ENCODE measurements around the gene SEC14L1. TPM values are rescaled to one million over a fixed set of nuclear protein-coding genes. Genes with fewer than 3 reads are reported as not detected.

SEC14L1 gene
- polyA plus RNA-seq, 2 of the 4 experiments (the other 2 are of a cell fraction): 27.5 to 40.4 TPM

DNA sequence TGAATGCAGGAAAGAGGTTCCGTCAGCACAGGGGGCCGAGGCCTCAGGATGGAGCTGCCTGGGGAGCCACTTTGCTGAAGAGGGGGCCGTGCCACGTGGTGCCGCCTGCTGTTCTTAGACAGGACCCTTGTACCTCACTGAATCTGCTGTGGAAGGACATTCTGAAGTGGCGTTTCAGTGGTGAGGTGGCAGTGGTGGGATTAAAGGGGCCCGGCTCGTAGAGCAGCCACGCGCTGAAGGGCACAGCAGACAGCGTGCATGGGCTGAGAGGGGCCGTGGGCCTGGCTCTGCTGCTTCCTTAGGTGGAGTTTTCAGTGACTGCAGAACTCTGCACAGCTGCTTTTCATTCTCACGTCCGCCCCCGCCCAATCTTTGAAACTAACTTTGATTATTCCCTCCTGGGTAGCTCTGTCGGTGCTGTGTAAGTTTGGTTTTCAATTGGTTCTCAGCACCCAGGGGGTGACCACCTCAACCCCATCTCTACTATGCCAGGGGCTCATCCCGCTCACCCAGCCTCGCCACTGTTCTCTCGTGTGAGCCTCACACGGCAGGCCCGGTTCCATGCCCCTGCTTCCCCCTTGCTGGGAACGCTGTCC, 70.3 kb downstream of the SEC14L1 start:
- no peak for FAIRE-seq
- H3K4me2 ChIP-seq: no peak overlapping the region
- no peak for DNase-seq (ENCODE audit: low read depth in 1 of 2, low spot score in 1 of 2)
- WGBS (ENCODE audit: missing lambda C conversion rate): 89% methylated on average over 22 of the region's 22 CpGs
- no peaks in the 10 kb centered on the region for H3K9me3 ChIP-seq
- H3K4me1 ChIP-seq: no peaks in the 10 kb centered on the region
- H3K27ac ChIP-seq: no peak overlapping the region
- no peak overlapping the region for H3K4me3 ChIP-seq
- CTCF ChIA-PET: interaction anchor here (0.7 to 6.5 kb wide), 7 partner anchors 10 to 285 kb away, joined by 3 to 40 read pairs (median 3); no protein-coding TSS in a partner anchor
- ATAC-seq: no peak
- TF ChIP-seq RCOR1 (IDR thresholded peaks at IDR 0.05; ENCODE audit: low read depth, low read length) (no peak), JUN (IDR thresholded peaks at IDR 0.05) (no peak), ELK1 (IDR thresholded peaks at IDR 0.05; ENCODE audit: low read depth, low read length) (no peak), FOXS1 (CRISPR knock-in tag; IDR thresholded peaks at IDR 0.05) (no peak), KDM5A (IDR thresholded peaks at IDR 0.05) (no peak), ZSCAN20 (CRISPR knock-in tag; IDR thresholded peaks at IDR 0.05) (no peak), KDM1A (IDR thresholded peaks at IDR 0.05; ENCODE audit: low read depth) (no peak), POLR2AphosphoS2 (conservative IDR thresholded peaks at IDR 0.05; ENCODE audit: low read length) (no peak)
- TF ChIP-seq, protein P1, sequence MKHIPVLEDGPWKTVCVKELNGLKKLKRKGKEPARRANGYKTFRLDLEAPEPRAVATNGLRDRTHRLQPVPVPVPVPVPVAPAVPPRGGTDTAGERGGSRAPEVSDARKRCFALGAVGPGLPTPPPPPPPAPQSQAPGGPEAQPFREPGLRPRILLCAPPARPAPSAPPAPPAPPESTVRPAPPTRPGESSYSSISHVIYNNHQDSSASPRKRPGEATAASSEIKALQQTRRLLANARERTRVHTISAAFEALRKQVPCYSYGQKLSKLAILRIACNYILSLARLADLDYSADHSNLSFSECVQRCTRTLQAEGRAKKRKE (CRISPR knock-in tag; IDR thresholded peaks at IDR 0.05; ENCODE audit: low read depth): no peak
- POLR2A ChIA-PET: no interaction called here

- ChIA-PET CTCF (interaction anchor here (0.6 to 6.5 kb wide), 8 partner anchors 11 to 284 kb away, joined by 3 to 40 read pairs (median 3); no protein-coding TSS in a partner anchor), POLR2A (no interaction called here)
- FAIRE-seq: no peak
- H3K4me3 ChIP-seq: no peak overlapping the region
- H3K9me3 ChIP-seq: no peaks in the 10 kb centered on the region
- ATAC-seq: no peak
- TF ChIP-seq BHLHE40 (IDR thresholded peaks at IDR 0.05; ENCODE audit: low read depth, low read length) (no peak), FOSL2 (IDR thresholded peaks at IDR 0.05) (no peak), FOSL2 (CRISPR knock-in tag; IDR thresholded peaks at IDR 0.05) (no peak), POLR2A (IDR thresholded peaks at IDR 0.05; ENCODE audit: low read length) (no peak), HOXB5 (CRISPR knock-in tag; IDR thresholded peaks at IDR 0.05) (no peak), HOXA7 (CRISPR knock-in tag; IDR thresholded peaks at IDR 0.05) (no peak), RNF2 (IDR thresholded peaks at IDR 0.05; ENCODE audit: borderline replicate concordance, low read depth) (no peak), USF2 (IDR thresholded peaks at IDR 0.05) (no peak), FOSB (CRISPR knock-in tag; IDR thresholded peaks at IDR 0.05) (no peak), POLR2AphosphoS2 (conservative IDR thresholded peaks at IDR 0.05; ENCODE audit: low read length) (no peak), JUNB (IDR thresholded peaks at IDR 0.05) (no peak), MAZ (IDR thresholded peaks at IDR 0.05; ENCODE audit: borderline replicate concordance, low read depth, low read length) (no peak), HES2 (IDR thresholded peaks at IDR 0.05) (no peak), RAD21 (conservative IDR thresholded peaks at IDR 0.05 in 1 of 2, IDR thresholded peaks at IDR 0.05 in 1 of 2) (no peak), PHF8 (IDR thresholded peaks at IDR 0.05; ENCODE audit: borderline replicate concordance, low read depth) (no peak), NFE2L2 (conservative IDR thresholded peaks at IDR 0.05; ENCODE audit: low read length) (no peak), ZC3H11A (IDR thresholded peaks at IDR 0.05) (no peak), ELK1 (IDR thresholded peaks at IDR 0.05; ENCODE audit: low read depth, low read length) (no peak), ZNF302 (CRISPR knock-in tag; IDR thresholded peaks at IDR 0.05) (no peak), ESRRA (IDR thresholded peaks at IDR 0.05; ENCODE audit: borderline replicate concordance, low read length) (no peak), NR3C1 (IDR thresholded peaks at IDR 0.05) (no peak)
- DNase-seq (ENCODE audit: low read depth in 1 of 2, low spot score in 1 of 2): no peak
- no peak overlapping the region for H3K27ac ChIP-seq
- 90% methylated on average over 15 of the region's 15 CpGs for WGBS (ENCODE audit: missing lambda C conversion rate)
- no peaks in the 10 kb centered on the region for H3K4me1 ChIP-seq
- H3K4me2 ChIP-seq: no peak overlapping the region
Observed at GRCh38 chr17:77211681-77212080, 70.9 kb downstream of the SEC14L1 start.

Data from A549 (cell line).